GM12892 (cell line): ENCODE data around the gene AP1AR.
"Not testable (repeated sequence)": the region's sequence is repeated elsewhere in the genome, so short reads cannot be mapped to it uniquely, and the experiment has no call there.

ENCODE experiments used
- DNase-seq: peaks from one replicate; pipeline ENCODE4 v3.0.0; 2011; ENCODE audit not compliant: insufficient read length
- FAIRE-seq: peaks from 2 replicates; lab custom pipeline; 2011; peaks lifted over from hg19 to GRCh38; lab: Jason Lieb, UNC
- POLR2A ChIP-seq: IDR thresholded peaks from 2 replicates; pipeline ENCODE4 v1.6.1; 2011; ENCODE audit warnings: low read depth, low read length, control low read depth
- POLR2AphosphoS5 ChIP-seq: IDR thresholded peaks from 2 replicates; pipeline ENCODE4 v1.6.1; 2011; ENCODE audit warnings: low read depth, low read length, control low read depth
- TAF1 ChIP-seq: IDR thresholded peaks from 2 replicates; pipeline ENCODE4 v1.6.1; 2011; ENCODE audit warnings: low read depth, mild to moderate bottlenecking, control low read depth, low read length, borderline replicate concordance

Gene AP1AR

GRCh38 chr4:112284662-112285411 lies 53.2 kb downstream of the AP1AR start:
- DNase-seq = no peak
- TF ChIP-seq POLR2AphosphoS5 = no peak; the same call in 1 of the 2 replicates
- peak; percentile 17; the same call in 1 of the 2 replicates for TF ChIP-seq TAF1
- TF ChIP-seq POLR2A = peak; percentile 30; the same call in 1 of the 2 replicates
- FAIRE-seq = peak; percentile 78

- FAIRE-seq = peak; percentile 96
- no peak for DNase-seq
- TF ChIP-seq POLR2A = peak; percentile 83
- TF ChIP-seq TAF1 = peak; percentile 59; the same call in 1 of the 2 replicates
- no peak; the same call in 1 of the 2 replicates for TF ChIP-seq POLR2AphosphoS5
Observed at GRCh38 chr4:112287258-112287989, 55.8 kb downstream of the AP1AR start.

GRCh38 chr4:112288455-112288854 lies 56.9 kb downstream of the AP1AR start:
- TF ChIP-seq POLR2AphosphoS5 = no peak
- no peak for TF ChIP-seq POLR2A
- no peak for TF ChIP-seq TAF1
- DNase-seq (no peak), FAIRE-seq (peak; percentile 66)

- FAIRE-seq (peak; percentile 82), DNase-seq (no peak)
- TF ChIP-seq POLR2AphosphoS5 = no peak
- no peak for TF ChIP-seq TAF1
- TF ChIP-seq POLR2A = no peak
Observed at GRCh38 chr4:112289407-112290253, 58.0 kb downstream of the AP1AR start.

- TF ChIP-seq POLR2A (no peak), TAF1 (no peak), POLR2AphosphoS5 (no peak)
- FAIRE-seq (peak; percentile 83), DNase-seq (no peak)
Observed at GRCh38 chr4:112290341-112290740, 58.8 kb downstream of the AP1AR start.

GRCh38 chr4:112296949-112297880 lies 65.6 kb downstream of the AP1AR start, which contains the start of gene ALPK1:
Gene ALPK1, plus strand, starts transcription at chr4:112297369.
- TF ChIP-seq POLR2A (0 out of 2 replicates have a peak, but pooled peaks have one; percentile 44), TAF1 (no peak), POLR2AphosphoS5 (no peak)
- no peak for DNase-seq
- peak; percentile 93 for FAIRE-seq

GRCh38 chr4:112299721-112300120 lies 68.1 kb downstream of the AP1AR start:
- FAIRE-seq = peak; percentile 42

GRCh38 chr4:112302320-112303274 lies 71.0 kb downstream of the AP1AR start:
- DNase-seq (no peak), FAIRE-seq (peak; percentile 90)

More at GRCh38 chr4:112299721-112300120, 68.1 kb downstream of the AP1AR start:
- no peak for DNase-seq
- no peak for TF ChIP-seq POLR2A
- TF ChIP-seq POLR2AphosphoS5 = no peak
- TF ChIP-seq TAF1 = no peak

GRCh38 chr4:112305477-112305876 lies 73.9 kb downstream of the AP1AR start:
- not testable (repeated sequence) for FAIRE-seq, DNase-seq

More at GRCh38 chr4:112302320-112303274, 71.0 kb downstream of the AP1AR start:
- TF ChIP-seq POLR2AphosphoS5 (no peak), TAF1 (no peak), POLR2A (no peak)

GRCh38 chr4:112309263-112309791 lies 77.7 kb downstream of the AP1AR start:
- peak; percentile 40 for FAIRE-seq
- DNase-seq = not testable (repeated sequence)
